ENCODE results near the gene NUDCD3. TPM values are rescaled to one million over a fixed set of nuclear protein-coding genes. Genes with fewer than 3 reads are reported as not detected.

NUDCD3 gene
- total and polyA plus RNA-seq, 2 of the 8 experiments (the other 6 are each of a cell fraction or from before 2014, with no cell fraction given), result 35.2 to 93.7 TPM

- 87% methylated on average over 3 of the region's 3 CpGs; no CpG with 5 or more reads in 1 of the 2 experiments for WGBS, 2 experiments (ENCODE audit: extremely low coverage in 1 of 2, insufficient coverage in 1 of 2, insufficient read length in 1 of 2, insufficient replicate concordance in 2 of 2, low coverage in 1 of 2, low lambda C conversion rate in 2 of 2, missing lambda C conversion rate in 1 of 2)
- Histone ChIP-seq H3K4me3 (ENCODE audit: extremely low read depth in 1 of 4, insufficient read depth in 2 of 4, low read depth in 3 of 4, low read length in 4 of 4) (no peak overlapping the region), H4K20me1 (replicated peaks in 1 of 2; ENCODE audit: control insufficient read depth in 1 of 2, insufficient read depth in 2 of 2, low read length in 2 of 2) (no peaks in the 10 kb centered on the region)
- TF ChIP-seq SP2 (IDR thresholded peaks at IDR 0.05; ENCODE audit: low read length) (no peak), MAFK (IDR thresholded peaks at IDR 0.05; ENCODE audit: low read depth, low read length) (no peak), FOSL1 (IDR thresholded peaks at IDR 0.05; ENCODE audit: insufficient read depth, low read depth, low read length) (no peak), CEBPB (IDR thresholded peaks at IDR 0.05; ENCODE audit: low read depth, low read length) (no peak), ZNF274 (IDR thresholded peaks at IDR 0.05; ENCODE audit: borderline replicate concordance, extremely low read depth, low read length) (no peak), SP4 (IDR thresholded peaks at IDR 0.05; ENCODE audit: low read length) (no peak), CHD2 (IDR thresholded peaks at IDR 0.05; ENCODE audit: low read length) (no peak), NANOG (IDR thresholded peaks at IDR 0.05; ENCODE audit: insufficient read depth, low read depth, low read length, poor library complexity, severe bottlenecking) (no peak), JUN (IDR thresholded peaks at IDR 0.05; ENCODE audit: low read depth, low read length) (no peak), GABPA (IDR thresholded peaks at IDR 0.05; ENCODE audit: borderline replicate concordance, insufficient read depth, low read length) (no peak), KDM5A (IDR thresholded peaks at IDR 0.05; ENCODE audit: low read length) (no peak), RXRA (IDR thresholded peaks at IDR 0.05; ENCODE audit: insufficient read depth, low read depth, low read length) (no peak), TBP (IDR thresholded peaks at IDR 0.05; ENCODE audit: low read depth, low read length) (no peak)
- TF ChIP-seq, protein P1, sequence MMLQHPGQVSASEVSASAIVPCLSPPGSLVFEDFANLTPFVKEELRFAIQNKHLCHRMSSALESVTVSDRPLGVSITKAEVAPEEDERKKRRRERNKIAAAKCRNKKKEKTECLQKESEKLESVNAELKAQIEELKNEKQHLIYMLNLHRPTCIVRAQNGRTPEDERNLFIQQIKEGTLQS (IDR thresholded peaks at IDR 0.05; ENCODE audit: insufficient read depth, low read depth, low read length), result no peak
Observed at GRCh38 chr7:44338600-44338999, 151.9 kb downstream of the NUDCD3 start.

More at GRCh38 chr7:44338600-44338999, 151.9 kb downstream of the NUDCD3 start:
- Histone ChIP-seq H2AFZ (ENCODE audit: low read length) (no peak overlapping the region), H2BK20ac (ENCODE audit: low read length) (no peak overlapping the region), H3K23me2 (ENCODE audit: low read depth, low read length) (no peaks in the 10 kb centered on the region), H2BK5ac (ENCODE audit: low read depth, low read length) (no peak overlapping the region), H3K79me1 (ENCODE audit: low read depth, low read length) (no peaks in the 10 kb centered on the region; the same call in 1 of the 2 replicates), H2BK120ac (replicated peaks; ENCODE audit: low read depth, low read length) (no peak overlapping the region), H3K9ac (replicated peaks in 1 of 4; ENCODE audit: extremely low read depth in 1 of 4, low read depth in 3 of 4, low read length in 3 of 4) (no peak overlapping the region), H4K91ac (replicated peaks; ENCODE audit: insufficient read length, low read length) (no peak overlapping the region), H3K18ac (ENCODE audit: extremely low read depth, low read length) (no peak overlapping the region), H2BK12ac (ENCODE audit: low read depth, low read length) (no peak overlapping the region), H3K27ac (ENCODE audit: low read depth, low read length) (no peak overlapping the region), H3K14ac (ENCODE audit: insufficient read length) (no peak overlapping the region), H3K79me2 (ENCODE audit: control insufficient read depth in 1 of 2, insufficient read depth in 2 of 2, low read length in 2 of 2) (no peaks in the 10 kb centered on the region), H3K36me3 (ENCODE audit: control insufficient read depth in 2 of 4, insufficient read depth in 4 of 4, low read length in 3 of 4) (no peaks in the 10 kb centered on the region), H3K23ac (ENCODE audit: insufficient read length) (no peak overlapping the region), H3K4me1 (replicated peaks in 1 of 4; ENCODE audit: control insufficient read depth in 3 of 4, insufficient read depth in 4 of 4, low read length in 3 of 4) (no peaks in the 10 kb centered on the region; a peak in 1 of 7 replicates), H3K9me3 (ENCODE audit: insufficient read depth in 2 of 2, low read depth in 1 of 2, low read length in 1 of 2) (peaks cover 5 to 10% of the 10 kb centered on the region in 2 experiments; a peak in 2 of 4 replicates), H2AK5ac (ENCODE audit: low read depth, low read length) (no peak overlapping the region), H3K4me2 (ENCODE audit: insufficient read depth in 1 of 2, low read depth in 2 of 2, low read length in 2 of 2) (no peak overlapping the region), H3K27me3 (replicated peaks in 1 of 4; ENCODE audit: control insufficient read depth in 3 of 4, extremely low read depth in 1 of 4, insufficient read depth in 3 of 4, low read length in 3 of 4) (no peaks in the 10 kb centered on the region), H4K8ac (ENCODE audit: extremely low read depth, insufficient read depth, low read length) (no peak overlapping the region), H2BK15ac (ENCODE audit: low read length) (no peak overlapping the region), H4K5ac (ENCODE audit: insufficient read length, low read depth, low read length) (no peak overlapping the region), H3K4ac (replicated peaks; ENCODE audit: insufficient read length, low read depth, low read length) (no peak overlapping the region), H3K56ac (replicated peaks; ENCODE audit: insufficient read length, low read depth, low read length) (no peak overlapping the region)
- POLR2A ChIA-PET (ENCODE audit: partially characterized antibody), result no interaction called here
- DNase-seq (ENCODE audit: low read depth in 1 of 2, low spot score in 2 of 2) (no peak), FAIRE-seq (no peak)
- CTCF ChIA-PET (ENCODE audit: partially characterized antibody), result interaction anchor here (0.7 to 1.8 kb wide), 2 partner anchors 9 to 97 kb away, joined by 3 to 8 read pairs; no protein-coding TSS in a partner anchor

Measured in H1 (cell line).